Adrenal gland (tissue), 12 donors: Measurements from ENCODE around the gene RGMB. TPM values are rescaled to one million over a fixed set of nuclear protein-coding genes. Genes with fewer than 3 reads are reported as not detected.
"Not testable (repeated sequence)": the region's sequence is repeated elsewhere in the genome, so short reads cannot be mapped to it uniquely, and the experiment has no call there.

Experiments used
- DNase-seq, 7 donors: peaks; one replicate each; pipeline ENCODE4 v3.0.0-alpha.2; 2019 to 2020
- H3K27ac ChIP-seq, 5 donors: fragments of 200-600 bp; sonication (generic) in 4 of 5; 1 replicate in 3 of 5; 2 replicates in 2 of 5; pipeline versions ENCODE4 v1.5.1 to v1.8.0; 2016 to 2020; ENCODE audit warnings: mild to moderate bottlenecking in 1 of 5
- H3K27me3 ChIP-seq: fragments of 200-600 bp; 2 replicates; pipeline ENCODE4 v1.8.0; 2021
- H3K36me3 ChIP-seq, 2 donors: fragments of 200-600 bp; replicated peaks in 1 of 2; 1 replicate in 1 of 2; 2 replicates in 1 of 2; pipeline versions ENCODE4 v1.5.1 to v1.8.0; 2018 to 2022
- H3K4me1 ChIP-seq, 2 donors: fragments of 200-600 bp; replicated peaks in 1 of 2; 1 replicate in 1 of 2; 2 replicates in 1 of 2; pipeline versions ENCODE4 v1.5.1 to v1.8.0; 2018 to 2021
- H3K4me3 ChIP-seq, 4 donors: fragments of 200-600 bp; sonication (generic) in 3 of 4; one replicate each; pipeline ENCODE4 v1.5.1; 2016 to 2018
- H3K9me3 ChIP-seq, 3 donors: fragments of 200-600 bp; sonication (generic) in 1 of 3; replicated peaks in 1 of 3; 1 replicate in 2 of 3; 2 replicates in 1 of 3; pipeline versions ENCODE4 v1.5.1 to v1.8.0; 2016 to 2021
- POLR2A ChIP-seq, 2 donors: fragments of 450-650 bp; IDR thresholded peaks; one replicate each; pipeline ENCODE4 v1.6.1; 2017; ENCODE audit warnings: antibody characterized with exemption in 2 of 2, mild to moderate bottlenecking in 2 of 2, moderate library complexity in 1 of 2
- WGBS, 4 donors: extraction: QIAGEN DNeasy Blood & Tissue Kit in 2 of 4; methylation state at CpG; one replicate each; pipeline versions ENCODE4 v1.1.5 to v1.1.7; 2013 to 2017; 5-methylcytosine and 5-hydroxymethylcytosine counted together
- intact Hi-C, 2 donors: fragments of 100-400 bp; cut with DNase I; formaldehyde crosslinking; loops; one replicate each; pipeline versions ENCODE4 v1.14.1 to v1.15.0; 2022 to 2023
- polyA plus RNA-seq, 3 donors: library from polyadenylated mRNA; stranded (reverse); fragments of 200-250 nt in 2 of 3; fragments of 350-450 nt in 1 of 3; fragmentation: Illumina TruSeq in 1 of 3; extraction: RNeasy Lipid Tissue Mini Kit (QIAGEN cat#74804) in 1 of 3; gene quantifications; one replicate each; pipeline ENCODE4 v1.2.3, GENCODE V29; 2013 to 2014
- total RNA-seq, 9 donors: library from RNA; depleted of rRNA in 4 of 9; stranded (reverse); fragments of >200 nt in 4 of 9; fragments of 120-200 nt in 1 of 9; fragmentation: NEBNext Ultra II Directional in 1 of 9; extraction: Animal tissue kit (Norgen Biotek cat#: 25700) in 1 of 9; gene quantifications; one replicate each; pipeline versions ENCODE4 v1.1.0 to v1.2.4, GENCODE V29; 2013 to 2023
- TF ChIP-seq, protein P1 (sequence below), 6 experiments: fragments of 450-650 bp in 4 of 6; fragments of 200-600 bp in 2 of 6; sonication (generic) in 1 of 6; IDR thresholded peaks; 1 replicate in 5 of 6; 2 replicates in 1 of 6; pipeline versions ENCODE4 v1.5.1 to v1.8.0; 2016 to 2021; ENCODE audit warnings: antibody characterized with exemption in 6 of 6, mild to moderate bottlenecking in 2 of 6, moderate library complexity in 1 of 6
- donor health status: healthy with polysubstance abuse.
- donor health status: Bipolar disorder and iron deficiency.
- donor health status: DM: yes; HTN: yes; CAD: no.
- donor health status: DM: no; HTN: no; CAD: no.
- donor health status: DM: no; HTN: no; CAD: no.
- donor health status: DM: yes; HTN: yes; CAD: no.

The RGMB gene
- total and polyA plus RNA-seq, 12 donors: 1.0 to 14.4 (median 9.6) TPM

DNA sequence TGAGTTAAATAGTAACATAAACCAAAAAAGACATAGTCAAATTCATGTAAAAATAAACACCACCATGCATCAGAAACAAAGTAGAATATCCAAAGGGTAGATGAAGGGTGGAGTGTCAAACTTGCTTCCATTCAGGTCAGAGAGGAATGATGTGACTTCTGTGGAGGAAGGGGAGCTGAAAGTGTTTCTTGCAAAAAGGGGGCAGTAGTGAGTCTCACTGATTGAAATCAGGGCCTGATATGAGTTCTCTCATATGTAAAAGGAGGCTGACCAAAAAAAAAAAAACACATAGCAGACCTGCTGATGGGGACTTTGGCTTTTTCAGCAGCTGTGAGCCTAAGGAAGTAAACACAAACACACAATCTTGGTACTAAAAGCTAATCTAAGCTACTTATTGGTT lies 38.8 kb upstream of the RGMB start:
- Histone ChIP-seq H3K4me3 (no peak overlapping the region), H3K9me3 (no peaks in the 10 kb centered on the region), H3K27ac (no peak overlapping the region), H3K36me3 (no peaks in the 10 kb centered on the region), H3K27me3 (no peaks in the 10 kb centered on the region), H3K4me1 (no peaks in the 10 kb centered on the region)
- no peak for DNase-seq
- TF ChIP-seq POLR2A (IDR thresholded peaks at IDR 0.05): no peak
- TF ChIP-seq, protein P1, sequence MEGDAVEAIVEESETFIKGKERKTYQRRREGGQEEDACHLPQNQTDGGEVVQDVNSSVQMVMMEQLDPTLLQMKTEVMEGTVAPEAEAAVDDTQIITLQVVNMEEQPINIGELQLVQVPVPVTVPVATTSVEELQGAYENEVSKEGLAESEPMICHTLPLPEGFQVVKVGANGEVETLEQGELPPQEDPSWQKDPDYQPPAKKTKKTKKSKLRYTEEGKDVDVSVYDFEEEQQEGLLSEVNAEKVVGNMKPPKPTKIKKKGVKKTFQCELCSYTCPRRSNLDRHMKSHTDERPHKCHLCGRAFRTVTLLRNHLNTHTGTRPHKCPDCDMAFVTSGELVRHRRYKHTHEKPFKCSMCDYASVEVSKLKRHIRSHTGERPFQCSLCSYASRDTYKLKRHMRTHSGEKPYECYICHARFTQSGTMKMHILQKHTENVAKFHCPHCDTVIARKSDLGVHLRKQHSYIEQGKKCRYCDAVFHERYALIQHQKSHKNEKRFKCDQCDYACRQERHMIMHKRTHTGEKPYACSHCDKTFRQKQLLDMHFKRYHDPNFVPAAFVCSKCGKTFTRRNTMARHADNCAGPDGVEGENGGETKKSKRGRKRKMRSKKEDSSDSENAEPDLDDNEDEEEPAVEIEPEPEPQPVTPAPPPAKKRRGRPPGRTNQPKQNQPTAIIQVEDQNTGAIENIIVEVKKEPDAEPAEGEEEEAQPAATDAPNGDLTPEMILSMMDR (IDR thresholded peaks at IDR 0.05): no peak
- intact Hi-C loops: no loop called here

DNA sequence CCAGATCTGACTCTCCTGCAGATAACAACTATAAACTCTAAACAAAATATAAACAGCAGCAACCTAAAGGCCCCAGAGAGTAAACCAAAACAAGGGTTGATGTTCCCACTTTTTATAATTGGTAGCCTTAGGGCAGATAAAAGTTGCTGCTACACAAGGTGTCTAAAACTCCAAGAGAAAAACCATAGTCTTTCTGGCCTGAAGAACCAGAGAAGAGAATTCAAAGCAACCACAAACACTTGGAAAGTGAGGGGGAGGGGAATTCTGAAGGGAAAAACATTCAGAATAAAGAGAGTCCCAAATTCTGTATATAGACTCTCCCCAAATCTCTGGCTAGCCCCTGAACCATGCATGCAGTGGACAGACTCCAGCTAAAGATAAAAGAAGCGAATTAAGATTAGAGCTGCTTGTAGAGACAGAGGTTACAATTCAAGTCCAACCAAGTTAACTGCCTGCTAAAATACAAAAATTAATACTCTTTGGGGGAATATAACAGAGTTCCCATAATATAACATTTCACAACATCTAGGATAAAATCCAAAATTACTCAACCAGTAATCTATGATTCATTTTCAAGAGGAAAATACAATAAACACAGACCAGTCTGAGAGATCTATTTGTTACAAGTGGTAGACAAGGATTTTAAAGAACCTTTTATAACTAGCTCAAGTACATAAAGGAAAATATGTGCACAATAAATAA lies 37.5 kb upstream of the RGMB start:
- Histone ChIP-seq H3K27me3 (no peaks in the 10 kb centered on the region), H3K9me3 (no peaks in the 10 kb centered on the region), H3K36me3 (no peaks in the 10 kb centered on the region), H3K4me3 (no peak overlapping the region), H3K27ac (no peak overlapping the region), H3K4me1 (no peaks in the 10 kb centered on the region)
- 65 to 88% (median 79%) methylated on average over 1 of the region's 1 CpG for WGBS, 4 donors
- intact Hi-C loops: no loop called here
- DNase-seq: no peak
- no peak for TF ChIP-seq POLR2A (IDR thresholded peaks at IDR 0.05)
- TF ChIP-seq, protein P1 (IDR thresholded peaks at IDR 0.05): no peak

DNA sequence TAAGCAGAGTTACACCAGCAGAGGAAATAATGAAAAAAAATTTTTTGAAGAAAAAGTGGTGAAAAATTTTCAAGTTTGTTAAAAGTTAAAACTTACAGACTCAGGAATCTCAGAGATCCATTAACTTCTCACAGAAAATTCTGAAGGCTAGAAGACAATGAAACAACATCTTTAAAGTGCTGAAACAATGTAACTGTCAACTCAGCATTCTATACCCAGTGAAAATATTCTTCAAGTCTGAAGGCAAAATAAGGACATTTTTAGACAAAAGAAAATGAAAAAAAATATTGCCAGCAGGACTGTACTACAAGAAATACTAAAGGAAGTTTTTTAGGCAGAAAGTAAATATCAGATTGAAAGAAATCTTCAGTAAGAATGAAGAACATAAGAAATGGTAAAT lies 36.7 kb upstream of the RGMB start:
- Histone ChIP-seq H3K4me1 (no peaks in the 10 kb centered on the region), H3K9me3 (no peaks in the 10 kb centered on the region), H3K27ac (no peak overlapping the region), H3K36me3 (no peaks in the 10 kb centered on the region), H3K4me3 (no peak overlapping the region), H3K27me3 (no peaks in the 10 kb centered on the region)
- intact Hi-C loops: no loop called here
- DNase-seq: no peak
- TF ChIP-seq POLR2A (IDR thresholded peaks at IDR 0.05): no peak
- TF ChIP-seq, protein P1 (IDR thresholded peaks at IDR 0.05): no peak

DNA sequence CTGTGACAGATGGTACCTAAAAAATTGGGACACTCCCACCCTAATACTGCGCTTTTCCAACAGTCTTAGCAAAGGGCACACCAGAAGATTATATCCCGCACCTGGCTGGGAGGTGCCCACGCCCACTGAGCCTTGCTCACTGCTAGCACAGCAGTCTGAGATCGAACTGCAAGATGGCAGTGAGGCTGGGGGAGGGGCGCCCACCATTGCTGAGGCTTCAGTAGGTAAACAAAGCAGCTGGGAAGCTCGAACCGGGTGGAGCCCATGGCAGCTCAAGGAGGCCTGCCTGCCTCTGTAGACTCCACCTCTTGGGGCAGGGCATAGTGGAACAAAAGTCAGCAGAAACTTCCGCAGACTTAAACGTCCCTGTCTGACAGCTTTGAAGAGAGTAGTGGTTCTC lies 36.0 kb upstream of the RGMB start:
- H3K4me3 ChIP-seq, DNase-seq, H3K4me1 ChIP-seq, H3K9me3 ChIP-seq, intact Hi-C loops, H3K36me3 ChIP-seq, H3K27me3 ChIP-seq, H3K27ac ChIP-seq: not testable (repeated sequence)
- WGBS, 4 donors: 77 to 90% (median 85%) methylated on average over 8 to 9 of the region's 9 CpGs

DNA sequence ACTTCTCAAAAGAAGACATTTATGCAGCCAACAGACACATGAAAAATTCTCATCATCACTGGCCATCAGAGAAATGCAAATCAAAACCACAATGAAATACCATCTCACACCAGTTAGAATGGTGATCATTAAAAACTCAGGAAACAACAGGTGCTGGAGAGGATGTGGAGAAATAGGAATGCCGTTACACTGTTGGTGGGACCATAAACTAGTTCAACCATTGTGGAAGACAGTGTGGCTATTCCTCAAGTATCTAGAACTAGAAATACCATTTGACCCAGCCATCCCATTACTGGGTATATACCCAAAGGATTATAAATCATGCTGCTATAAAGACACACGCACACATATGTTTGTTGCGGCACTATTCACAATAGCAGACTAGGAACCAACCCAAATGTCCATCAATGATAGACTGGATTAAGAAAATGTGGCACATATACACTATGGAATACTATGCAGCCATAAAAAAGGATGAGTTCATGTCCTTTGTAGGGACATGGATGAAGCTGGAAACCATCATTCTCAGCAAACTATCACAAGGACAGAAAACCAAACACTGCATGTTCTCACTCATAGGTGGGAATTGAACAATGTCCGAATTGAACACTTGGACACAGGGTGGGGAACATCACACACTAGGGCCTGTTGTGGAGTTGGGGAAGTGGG lies 34.8 kb upstream of the RGMB start:
- WGBS, 4 donors: 90 to 97% (median 94%) methylated on average over 4 of the region's 4 CpGs
- intact Hi-C loops, DNase-seq, H3K4me3 ChIP-seq, H3K27ac ChIP-seq, H3K36me3 ChIP-seq, H3K4me1 ChIP-seq, H3K27me3 ChIP-seq, H3K9me3 ChIP-seq: not testable (repeated sequence)
